Dedifferentiated amniotic fluid mesenchymal stem cell (primary cell): ENCODE results near the gene MARK3.

Experiments
- DNase-seq: peaks from one replicate; pipeline ENCODE4 v3.0.0-alpha.2; 2016; ENCODE audit errors: extremely low spot score

The MARK3 gene

GRCh38 chr14:103436533-103436932 lies 51.3 kb downstream of the MARK3 start:
- DNase-seq: no peak

DNA sequence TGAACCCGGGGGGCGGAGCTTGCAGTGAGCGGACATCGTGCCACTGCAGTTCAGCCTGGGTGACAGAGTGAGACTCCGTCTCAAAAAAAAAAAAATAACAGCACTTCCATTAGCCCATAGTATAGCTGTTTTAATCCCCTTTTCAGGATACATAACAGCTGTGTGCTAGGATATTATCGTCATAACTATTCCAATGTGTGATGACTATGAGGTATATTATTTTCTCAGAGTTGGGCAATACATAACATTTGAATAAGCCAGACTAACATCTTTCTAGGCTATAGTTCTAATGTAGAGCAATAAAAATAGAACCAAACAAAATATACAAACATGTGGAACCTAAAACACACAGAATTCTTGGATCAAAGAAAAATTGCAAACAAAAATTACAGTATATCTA lies 57.1 kb downstream of the MARK3 start:
- DNase-seq: no peak

GRCh38 chr14:103443111-103443510 lies 57.9 kb downstream of the MARK3 start:
- DNase-seq: no peak

DNA sequence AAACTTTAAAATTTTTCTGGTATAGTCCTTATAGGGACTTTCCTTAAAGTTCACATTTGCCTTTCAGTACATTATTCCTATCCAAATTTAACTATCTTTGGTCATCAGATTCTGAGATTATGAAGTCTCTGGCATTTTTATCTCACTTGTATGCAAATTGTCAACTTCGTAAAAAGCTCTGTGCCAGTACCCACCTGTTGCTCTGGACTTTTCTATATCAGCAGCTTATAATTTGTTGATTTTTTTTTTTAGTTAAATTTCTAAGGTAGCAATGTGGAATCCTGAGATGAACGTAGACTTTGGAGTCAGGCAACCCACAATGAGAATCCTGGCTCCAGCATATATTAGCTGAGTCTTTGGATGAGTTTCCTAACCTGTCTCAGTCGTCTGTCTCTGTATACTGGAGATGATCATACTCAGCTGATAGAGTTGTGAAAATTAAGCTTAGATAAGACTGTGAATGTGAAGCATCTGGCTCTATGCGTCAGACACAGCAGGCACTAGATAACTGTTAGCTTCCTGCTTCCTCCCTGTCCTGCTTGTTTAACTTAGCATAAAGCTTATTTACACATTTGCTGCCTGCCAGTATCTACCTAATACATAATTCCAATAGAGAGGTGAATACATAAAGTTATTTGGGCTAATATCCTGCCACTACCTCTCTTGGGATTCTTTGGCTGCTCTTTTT lies 59.8 kb downstream of the MARK3 start:
- no peak for DNase-seq

DNA sequence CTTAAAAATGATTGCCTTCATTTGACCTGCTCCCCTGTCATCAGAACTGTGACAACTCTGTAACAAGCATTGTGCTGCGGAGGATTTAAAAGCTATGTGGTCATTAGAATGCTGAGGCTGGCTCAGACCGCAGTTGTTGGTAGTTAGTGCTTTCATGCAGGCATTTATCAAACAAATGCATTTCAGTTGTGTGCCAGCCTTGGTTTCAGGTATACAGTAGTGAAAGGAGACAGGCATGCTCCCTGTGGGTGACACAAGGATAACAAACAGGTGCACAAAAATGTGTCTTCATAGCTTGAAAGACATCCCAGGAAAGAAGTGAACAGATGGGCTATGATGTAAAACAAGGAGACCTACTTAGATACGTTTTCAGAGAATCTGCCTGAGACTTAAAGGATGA lies 60.6 kb downstream of the MARK3 start:
- DNase-seq: no peak

DNA sequence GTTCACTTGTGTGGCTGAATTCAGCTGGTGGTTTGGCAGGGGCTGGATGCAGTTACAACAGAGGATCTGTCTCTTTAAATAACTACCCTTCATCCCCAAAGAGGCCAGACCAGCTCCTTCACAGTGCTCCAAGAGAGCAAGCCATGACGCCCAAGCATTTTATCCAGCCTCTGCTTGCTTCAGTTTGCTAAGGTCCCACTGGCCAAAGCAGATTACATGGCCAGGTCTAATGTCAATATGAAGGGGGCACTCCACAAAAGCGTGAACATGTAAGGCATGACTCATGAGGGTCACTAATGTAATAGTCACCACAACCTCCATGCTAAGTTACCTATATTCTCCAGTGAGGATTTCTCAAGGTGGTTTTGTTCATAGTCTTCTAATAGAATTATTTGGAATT lies 62.9 kb downstream of the MARK3 start:
- DNase-seq: no peak

GRCh38 chr14:103449634-103450161 lies 64.5 kb downstream of the MARK3 start:
- no peak for DNase-seq

GRCh38 chr14:103450416-103450815 lies 65.2 kb downstream of the MARK3 start:
- no peak for DNase-seq

DNA sequence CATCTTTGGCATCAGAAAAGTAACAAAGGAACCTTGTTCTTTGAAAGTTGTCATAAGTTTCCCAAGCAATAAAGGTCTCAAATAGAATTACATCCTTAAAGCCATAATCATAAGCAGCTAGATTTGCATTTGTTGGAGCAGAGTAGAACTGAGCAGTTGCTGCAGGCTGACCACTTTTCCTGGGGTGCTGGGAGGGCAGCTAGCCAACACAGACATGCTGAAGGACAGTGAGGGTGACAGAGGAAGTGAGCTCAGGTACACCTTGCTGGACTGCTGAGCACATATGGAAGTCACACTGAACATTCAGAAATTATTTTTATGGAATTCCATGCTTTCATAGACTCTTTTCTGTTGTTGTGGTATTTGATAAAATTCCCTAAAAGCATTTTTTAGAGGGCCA lies 66.2 kb downstream of the MARK3 start:
- no peak for DNase-seq

DNA sequence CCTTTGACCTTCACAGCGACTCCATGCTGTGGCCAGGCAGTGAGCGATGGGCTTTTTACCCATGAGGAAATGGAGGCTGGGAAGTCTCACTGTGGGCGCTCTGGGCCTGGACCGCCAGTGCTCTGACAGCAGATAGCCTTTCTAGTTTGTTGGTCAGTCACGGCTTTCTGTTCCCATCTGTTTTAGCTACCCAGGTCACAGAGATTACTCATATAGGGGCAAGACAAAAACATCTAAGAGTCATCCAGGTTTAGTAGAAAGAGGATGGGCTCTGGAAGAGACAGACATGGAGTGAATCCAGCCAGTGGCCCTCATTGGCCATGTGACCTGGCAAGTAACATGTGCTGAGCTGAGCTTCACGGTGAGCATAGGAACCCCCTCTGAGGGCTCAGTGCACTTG lies 68.6 kb downstream of the MARK3 start:
- no peak for DNase-seq

- DNase-seq: no peak
Observed at GRCh38 chr14:103456167-103456835, 71.1 kb downstream of the MARK3 start.

DNA sequence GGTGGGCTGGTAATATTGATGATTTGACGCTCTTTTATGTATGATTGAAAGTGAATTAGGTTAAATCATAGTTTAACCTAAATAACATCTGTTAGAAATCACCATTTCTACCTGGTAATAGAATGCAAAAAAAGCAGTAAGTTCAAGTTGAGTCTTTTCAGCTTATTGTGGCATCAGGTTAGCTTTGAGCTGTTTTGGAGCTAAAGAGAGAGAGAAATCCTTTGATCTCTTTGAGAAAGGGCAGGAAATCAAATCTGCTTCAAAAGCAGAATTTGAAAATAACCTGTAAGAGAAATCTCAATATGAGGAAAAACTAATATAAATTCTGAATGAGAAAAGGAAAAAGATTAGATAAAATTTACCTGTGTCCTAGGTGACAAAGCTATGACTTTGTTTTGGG lies 75.2 kb downstream of the MARK3 start:
- DNase-seq: no peak

DNA sequence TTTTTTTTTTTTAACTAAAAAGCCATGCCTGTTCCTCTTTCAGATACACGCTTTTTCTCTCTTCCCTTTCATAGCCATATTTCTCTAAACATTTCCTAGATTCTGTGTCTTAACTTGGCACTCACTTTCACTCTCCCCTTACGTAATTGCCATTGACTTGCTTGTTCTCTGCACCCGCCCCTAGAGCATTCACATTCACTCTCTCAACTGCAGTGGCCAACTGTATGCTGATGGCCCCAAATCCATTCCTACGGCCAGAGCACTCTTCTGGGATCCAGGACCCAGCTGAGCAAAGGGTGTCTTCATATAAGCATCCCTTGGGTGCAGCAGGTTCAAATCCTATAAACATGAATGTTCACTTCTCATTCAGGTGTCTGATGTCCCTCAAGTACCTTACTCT lies 77.9 kb downstream of the MARK3 start:
- DNase-seq: no peak

GRCh38 chr14:103463851-103464250 lies 78.6 kb downstream of the MARK3 start:
- no peak for DNase-seq

DNA sequence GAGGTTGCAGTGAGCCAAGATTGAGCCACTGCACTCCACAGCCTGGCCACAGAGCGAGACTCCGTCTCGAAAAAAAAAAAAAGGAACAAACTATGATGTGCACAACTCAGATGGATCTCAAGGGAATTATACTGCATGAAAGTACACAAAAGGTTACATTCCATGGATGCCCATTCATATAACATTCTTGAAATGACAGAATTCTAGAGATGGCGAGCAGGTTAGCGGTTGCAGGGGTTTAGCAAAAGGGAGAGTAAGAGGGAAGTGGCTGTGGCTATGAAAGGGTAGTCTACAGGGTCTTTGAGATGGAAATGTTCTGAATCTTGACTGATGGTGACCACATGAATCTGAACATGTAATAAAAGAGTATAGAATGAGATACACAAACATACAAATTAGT lies 87.7 kb downstream of the MARK3 start:
- no peak for DNase-seq

DNA sequence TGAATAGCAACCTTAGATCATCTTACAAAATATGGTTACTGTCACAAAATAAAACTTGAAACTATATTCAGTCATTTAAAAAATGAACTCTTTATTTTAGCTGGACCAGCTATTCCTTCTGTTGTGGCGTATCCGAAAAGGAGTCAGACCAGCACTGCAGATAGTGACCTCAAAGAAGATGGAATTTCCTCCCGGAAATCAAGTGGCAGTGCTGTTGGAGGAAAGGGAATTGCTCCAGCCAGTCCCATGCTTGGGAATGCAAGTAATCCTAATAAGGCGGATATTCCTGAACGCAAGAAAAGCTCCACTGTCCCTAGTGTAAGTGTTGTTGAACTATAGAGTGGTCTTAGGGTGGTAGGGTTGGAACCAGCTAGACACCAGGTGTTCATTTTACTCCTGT lies 89.7 kb downstream of the MARK3 start:
- no peak for DNase-seq

- no peak for DNase-seq
Observed at GRCh38 chr14:103476065-103476464, 90.8 kb downstream of the MARK3 start.

- no peak for DNase-seq
Observed at GRCh38 chr14:103476631-103477030, 91.4 kb downstream of the MARK3 start.

GRCh38 chr14:103480595-103480994 lies 95.4 kb downstream of the MARK3 start:
- no peak for DNase-seq

- peak; percentile 57 for DNase-seq
Observed at GRCh38 chr14:103483600-103483999, 98.4 kb downstream of the MARK3 start.

- no peak for DNase-seq
Observed at GRCh38 chr14:103485504-103485903, 100.3 kb downstream of the MARK3 start.

- DNase-seq: no peak
Observed at GRCh38 chr14:103488071-103488470, 102.9 kb downstream of the MARK3 start.

DNA sequence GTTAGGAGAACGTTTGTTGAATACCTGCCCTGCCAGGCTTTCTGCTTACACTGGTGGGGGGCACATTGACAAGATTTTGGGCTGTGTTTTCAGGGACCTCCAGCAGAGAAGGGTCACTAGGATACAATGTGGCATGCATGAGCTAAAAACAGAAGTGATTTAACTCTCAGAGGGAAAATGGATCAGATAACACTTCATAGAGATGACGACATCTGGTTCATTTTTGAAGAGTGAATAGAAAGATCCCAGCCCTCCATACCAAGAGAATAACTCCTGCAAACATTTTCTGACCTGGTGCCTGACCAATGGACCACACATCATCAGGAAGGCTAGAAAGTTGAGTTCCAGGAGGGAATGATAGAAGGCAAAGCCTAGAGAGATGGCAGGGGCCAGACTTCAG lies 103.7 kb downstream of the MARK3 start:
- DNase-seq: peak; percentile 23

- no peak for DNase-seq
Observed at GRCh38 chr14:103489621-103490020, 104.4 kb downstream of the MARK3 start.
